HG03159 (cell line): ENCODE results near the gene OR4E1.
A peak's percentile ranks its signal among the peaks of the same experiment; 100 is the strongest.
"Not testable (repeated sequence)": the region's sequence is repeated elsewhere in the genome, so short reads cannot be mapped to it uniquely, and the experiment has no call there.

Experiments
- ATAC-seq: cut with Tn5 transposase; IDR thresholded peaks from one replicate; pipeline ENCODE4 v1.9.1; 2021; ENCODE audit warnings: mild to moderate bottlenecking, moderate library complexity; ENCODE audit not compliant: unreplicated experiment

The OR4E1 gene

DNA sequence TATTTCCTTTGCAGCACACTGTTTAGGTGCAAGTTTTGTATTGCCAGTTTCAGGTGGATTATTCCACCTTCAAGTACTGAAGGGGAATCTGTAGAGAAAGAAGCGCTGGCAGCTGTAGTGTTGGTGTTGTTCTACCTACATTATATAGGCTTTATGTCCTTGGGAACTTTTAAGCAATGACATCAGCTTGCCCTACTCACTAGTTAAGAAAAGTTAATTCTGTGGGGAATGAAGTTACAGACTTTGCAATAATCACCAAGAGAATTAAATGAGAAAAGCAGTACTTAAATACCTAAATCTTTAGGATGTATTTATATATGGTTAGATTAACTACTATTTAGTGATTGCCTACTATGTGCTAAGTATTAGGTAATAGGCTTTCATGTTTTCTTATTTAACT, at the start of gene OR4E1:
Gene OR4E1 (minus strand): TSS at position 101 of the 400 bp plus-strand sequence. CDS start 2,883 bp downstream, outside the sequence.
- ATAC-seq: no peak

GRCh38 chr14:21721504-21721903, 47.9 kb upstream of the OR4E1 start:
- ATAC-seq: no peak

- no peak for ATAC-seq
Measured at GRCh38 chr14:21719841-21720240, 46.2 kb upstream of the OR4E1 start.

GRCh38 chr14:21714318-21714929, 40.8 kb upstream of the OR4E1 start:
- ATAC-seq: no peak

- no peak for ATAC-seq
Measured at GRCh38 chr14:21712036-21712435, 38.4 kb upstream of the OR4E1 start.

GRCh38 chr14:21711360-21711961, 37.8 kb upstream of the OR4E1 start:
- peak; percentile 78 for ATAC-seq

DNA sequence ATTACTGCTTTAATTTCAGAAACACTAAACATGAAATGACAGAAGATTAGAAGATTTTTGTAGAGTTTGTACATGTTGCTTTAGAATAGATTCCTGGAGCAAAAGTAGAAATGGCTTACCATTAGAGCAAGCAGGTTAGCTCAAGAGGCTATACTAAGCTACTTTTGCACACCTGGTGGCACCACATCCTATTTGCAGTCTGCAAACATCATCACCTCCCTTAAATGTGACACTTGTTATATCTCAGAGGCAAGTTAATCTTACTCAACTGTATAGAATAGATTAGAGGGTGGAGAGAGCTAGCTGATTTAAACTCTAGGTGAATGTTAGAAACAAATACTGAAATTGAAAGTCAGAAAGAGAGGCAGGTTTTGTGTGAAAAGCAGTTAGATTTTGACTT, 30.7 kb upstream of the OR4E1 start:
- no peak for ATAC-seq

GRCh38 chr14:21703357-21704326, 30.0 kb upstream of the OR4E1 start:
- no peak for ATAC-seq

DNA sequence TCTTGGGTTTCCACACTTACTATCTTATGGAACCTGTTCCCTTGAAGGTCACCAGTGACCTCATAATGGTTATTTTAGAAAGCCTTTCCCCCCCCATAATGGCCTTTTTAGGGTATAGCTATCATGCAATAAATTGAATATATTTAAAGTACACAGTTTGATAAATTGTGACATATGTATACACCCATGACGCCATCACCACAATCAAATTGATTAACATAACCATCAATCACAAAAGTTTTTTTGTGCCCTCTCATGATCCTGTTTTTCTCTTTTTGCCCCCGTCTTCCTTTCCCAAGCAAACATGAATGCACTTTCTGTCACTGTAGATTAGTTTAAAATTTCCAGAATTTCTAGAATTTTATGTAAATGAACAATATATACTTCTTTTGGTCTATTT, 28.7 kb upstream of the OR4E1 start:
- ATAC-seq: no peak

DNA sequence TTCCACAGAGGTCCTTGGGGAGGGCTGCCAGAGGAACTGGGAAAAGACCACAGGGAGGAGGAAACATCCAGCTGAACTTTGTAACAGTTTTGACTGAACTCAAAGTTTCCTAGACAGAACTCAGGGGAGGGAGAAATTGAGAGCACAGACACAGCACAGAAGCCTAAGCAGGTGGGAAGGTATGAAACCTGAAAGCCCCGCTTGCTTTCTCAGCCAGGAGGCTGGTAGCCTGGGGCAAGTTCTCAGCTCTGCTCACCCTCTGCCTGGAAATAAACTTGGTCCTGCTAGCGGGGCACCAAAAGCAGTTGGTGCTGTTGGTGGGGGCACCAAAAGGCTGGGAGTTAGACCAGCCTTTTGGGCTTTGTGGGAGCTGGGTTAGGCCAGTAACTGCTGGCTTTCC, 25.9 kb upstream of the OR4E1 start:
- ATAC-seq: no peak

DNA sequence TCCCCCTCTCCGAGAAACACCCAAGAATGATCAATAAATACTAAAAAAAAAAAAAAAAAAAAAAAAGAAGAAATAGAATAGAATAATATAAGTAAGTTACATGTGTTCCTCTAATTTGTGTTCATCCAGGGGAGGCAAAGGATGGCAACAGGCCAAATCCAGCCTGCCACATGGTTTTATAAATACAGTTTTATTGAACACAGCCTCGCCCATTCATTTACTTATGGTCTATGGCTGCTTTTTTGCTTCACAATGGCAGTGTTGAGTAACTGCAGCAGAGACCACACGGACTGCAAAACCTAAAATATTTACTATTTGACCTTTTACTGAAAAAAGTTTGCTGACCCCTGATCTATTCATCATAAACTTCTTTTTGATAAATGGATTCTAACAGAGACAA, 24.9 kb upstream of the OR4E1 start:
- ATAC-seq: not testable (repeated sequence)

DNA sequence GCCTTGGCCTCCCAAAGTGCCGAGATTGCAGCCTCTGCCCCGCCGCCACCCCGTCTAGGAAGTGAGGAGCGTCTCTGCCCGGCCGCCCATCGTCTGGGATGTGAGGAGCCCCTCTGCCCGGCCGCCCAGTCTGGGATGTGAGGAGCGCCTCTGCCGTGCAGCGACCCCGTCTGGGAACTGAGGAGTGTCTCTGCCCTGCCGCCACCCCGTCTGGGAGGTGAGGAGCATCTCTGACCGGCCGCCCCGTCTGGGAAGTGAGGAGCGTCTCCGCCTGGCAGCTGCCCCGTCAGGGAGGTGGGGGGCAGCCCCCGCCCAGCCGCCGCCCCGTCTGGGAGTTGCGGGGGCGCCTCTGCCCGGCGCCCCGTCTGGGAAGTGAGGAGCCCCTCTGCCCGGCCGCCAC, 24.0 kb upstream of the OR4E1 start:
- ATAC-seq: not testable (repeated sequence)

GRCh38 chr14:21694425-21694824, 20.8 kb upstream of the OR4E1 start:
- ATAC-seq: no peak

DNA sequence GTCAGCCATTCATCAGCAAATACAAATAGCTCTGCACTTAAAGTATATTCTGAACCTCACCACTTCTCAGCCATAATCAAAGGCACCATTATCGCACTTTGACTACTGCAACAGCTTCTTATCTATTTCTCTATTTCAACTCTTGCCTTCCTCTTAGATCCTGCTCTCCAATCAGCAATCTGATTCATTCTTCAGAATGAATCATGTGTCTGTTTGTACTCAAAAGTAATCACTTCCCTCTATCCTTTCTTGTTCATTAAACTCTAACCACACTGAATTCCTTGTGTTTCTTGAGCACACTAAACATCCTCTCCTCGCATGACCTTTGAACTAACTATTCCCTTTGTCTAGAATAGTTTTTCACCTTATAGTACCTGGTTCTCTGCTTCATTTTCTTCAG, 12.8 kb upstream of the OR4E1 start:
- ATAC-seq: no peak

- ATAC-seq: no peak
Measured at GRCh38 chr14:21680072-21680471, 6.5 kb upstream of the OR4E1 start.

GRCh38 chr14:21675566-21675965, 1.9 kb upstream of the OR4E1 start:
- no peak for ATAC-seq

DNA sequence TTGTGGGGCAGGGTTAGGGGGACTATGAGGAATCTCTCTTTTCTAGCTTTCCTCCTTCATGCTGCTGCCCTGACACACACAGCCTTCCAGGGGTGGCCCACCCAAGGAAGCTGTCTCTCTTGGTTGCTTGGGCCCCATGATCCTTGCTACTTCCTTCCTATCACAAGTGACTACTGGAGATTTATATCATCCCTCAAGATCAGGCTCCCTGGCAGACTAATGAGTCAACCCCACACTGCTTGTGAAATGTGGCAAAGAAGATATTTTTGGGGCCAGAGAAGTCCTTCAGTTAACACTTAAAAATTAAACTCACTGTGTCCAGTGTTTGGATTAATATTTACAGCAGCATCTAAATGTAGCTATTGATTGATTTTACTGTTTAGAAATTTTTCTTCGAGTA, 1.5 kb downstream of the OR4E1 start:
- no peak for ATAC-seq

DNA sequence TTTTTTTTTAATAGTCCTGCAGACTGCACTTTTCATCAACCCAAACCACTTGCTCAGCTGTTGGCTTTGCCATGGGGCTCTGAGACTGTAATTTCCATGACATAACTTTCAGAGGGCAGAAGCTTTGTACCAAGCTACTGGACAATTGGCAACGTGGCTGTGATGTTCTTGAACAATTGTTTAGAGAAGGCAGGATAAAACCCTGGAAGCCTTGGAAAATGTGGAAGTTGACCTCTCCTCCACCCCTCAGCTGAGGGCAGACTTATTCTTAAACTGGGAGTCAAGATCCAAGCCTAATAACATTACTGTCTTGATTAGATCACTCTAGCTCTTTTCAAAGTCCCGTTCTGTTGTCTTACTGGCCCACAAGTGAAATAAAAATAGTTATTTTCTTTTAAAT, 2.2 kb downstream of the OR4E1 start:
- no peak for ATAC-seq

- ATAC-seq: no peak
Measured at GRCh38 chr14:21669284-21669683, 4.3 kb downstream of the OR4E1 start.

- no peak for ATAC-seq
Measured at GRCh38 chr14:21668377-21668776, 5.2 kb downstream of the OR4E1 start.

DNA sequence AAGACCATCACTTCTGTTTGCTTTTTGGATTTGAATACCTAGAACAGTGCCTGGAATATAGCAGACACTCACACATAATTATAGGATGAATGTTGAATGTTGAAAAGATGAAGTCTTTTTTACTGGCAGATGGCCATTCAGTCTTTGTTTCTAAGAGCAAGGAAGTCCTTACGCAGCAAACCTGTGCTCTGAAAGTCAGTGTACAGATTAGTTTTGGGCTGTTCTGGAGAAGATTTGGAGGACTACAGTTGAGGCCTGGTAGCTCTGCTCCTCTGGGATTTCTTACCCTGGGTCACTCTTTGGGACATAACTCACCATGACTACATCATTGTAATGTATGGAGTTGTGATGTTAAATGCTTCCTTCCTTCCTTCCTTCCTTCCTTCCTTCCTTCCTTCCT, 16.6 kb downstream of the OR4E1 start:
- no peak for ATAC-seq

GRCh38 chr14:21654215-21654614, 19.4 kb downstream of the OR4E1 start:
- no peak for ATAC-seq
